SK-N-SH treated with all-trans-retinoic acid at 6 μM for 48 hours (cell line): Measurements from ENCODE around the gene NRXN3.

Source experiments
- CSRNP3 ChIP-seq: fragments of 250-450 bp; sonication (Bioruptor Pico); IDR thresholded peaks from 2 replicates; pipeline ENCODE4 v1.5.1; 2021; ENCODE audit warnings: mild to moderate bottlenecking, moderate library complexity
- ISL1 ChIP-seq: fragments of 250-450 bp; sonication (Bioruptor Pico); IDR thresholded peaks from 2 replicates; pipeline ENCODE4 v2.1.2; 2022; ENCODE audit warnings: mild to moderate bottlenecking, moderate library complexity
- SNAI2 ChIP-seq: fragments of 250-450 bp; sonication (Bioruptor Pico); IDR thresholded peaks from 2 replicates; pipeline ENCODE4 v1.5.0; 2020; ENCODE audit warnings: mild to moderate bottlenecking, moderate library complexity
- TSHZ2 ChIP-seq: fragments of 250-450 bp; sonication (Bioruptor Pico); IDR thresholded peaks from 2 replicates; pipeline ENCODE4 v1.5.0; 2020; ENCODE audit warnings: mild to moderate bottlenecking, moderate library complexity
- ZNF70 ChIP-seq: fragments of 450-650 bp; formaldehyde crosslinking; IDR thresholded peaks from 2 replicates; pipeline ENCODE4 v1.5.0; 2020; ENCODE audit warnings: mild to moderate bottlenecking, moderate library complexity

- TF ChIP-seq TSHZ2 (CRISPR knock-in tag) (no peak), SNAI2 (no peak), ISL1 (CRISPR knock-in tag) (no peak), ZNF70 (CRISPR knock-in tag) (no peak), CSRNP3 (CRISPR knock-in tag) (no peak)
Measured at GRCh38 chr14:78342879-78343278, 172.7 kb downstream of the NRXN3 start.
